GM19372 (cell line): ENCODE measurements around the gene HEMK1.

Experiments
- ATAC-seq: cut with Tn5 transposase; IDR thresholded peaks from one replicate; pipeline ENCODE4 v1.9.1; 2021; ENCODE audit warnings: mild to moderate bottlenecking, low read depth, moderate library complexity; ENCODE audit not compliant: unreplicated experiment

The HEMK1 gene

DNA sequence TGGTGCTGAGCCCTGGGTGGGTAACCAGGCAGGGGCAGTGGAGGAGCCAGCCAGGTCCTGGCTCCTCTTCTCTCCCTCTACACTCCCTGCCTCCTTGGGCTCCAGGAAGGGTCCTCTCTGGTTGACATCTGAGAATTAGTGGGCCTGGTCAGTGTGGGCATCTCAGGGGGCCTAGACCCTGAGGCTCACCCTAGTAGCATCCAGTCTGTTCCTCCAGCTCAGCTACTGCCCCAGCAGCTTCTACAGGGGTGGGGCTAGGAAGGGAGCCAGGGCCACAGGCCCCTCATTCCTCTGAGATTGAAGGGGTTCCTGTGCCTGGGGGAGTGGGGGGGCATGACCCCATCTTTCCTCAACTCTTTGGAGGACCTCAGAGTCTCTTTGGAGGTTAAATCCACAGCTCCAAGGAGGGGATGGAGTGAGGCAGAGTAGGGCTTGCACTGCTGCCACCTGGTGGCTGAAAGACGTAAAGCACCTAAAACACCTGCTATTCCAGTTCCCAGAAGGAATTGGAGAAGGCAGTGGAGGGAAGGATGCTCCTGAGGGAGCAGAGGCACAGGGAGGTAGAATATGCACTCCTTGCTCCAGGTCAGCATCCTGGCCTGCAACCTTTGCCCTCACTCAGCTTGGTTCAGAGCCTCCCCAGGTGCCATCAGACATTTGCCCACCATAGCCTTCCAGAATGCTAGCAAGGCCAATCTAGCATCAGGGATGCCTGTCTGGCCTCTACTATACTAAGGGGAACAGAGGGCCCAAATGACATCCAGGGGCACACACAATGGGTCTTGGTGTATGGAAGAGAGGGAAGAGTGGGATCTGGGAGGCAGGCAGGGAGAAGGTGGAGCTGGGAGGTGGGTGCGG is 26.9 kb upstream of the HEMK1 start:
- ATAC-seq, result no peak

GRCh38 chr3:50545781-50546180 is 23.5 kb upstream of the HEMK1 start:
- no peak for ATAC-seq

- ATAC-seq, result no peak
Observed at GRCh38 chr3:50549226-50549625, 20.1 kb upstream of the HEMK1 start.

- ATAC-seq, result no peak
Observed at GRCh38 chr3:50550079-50550736, 19.1 kb upstream of the HEMK1 start.

DNA sequence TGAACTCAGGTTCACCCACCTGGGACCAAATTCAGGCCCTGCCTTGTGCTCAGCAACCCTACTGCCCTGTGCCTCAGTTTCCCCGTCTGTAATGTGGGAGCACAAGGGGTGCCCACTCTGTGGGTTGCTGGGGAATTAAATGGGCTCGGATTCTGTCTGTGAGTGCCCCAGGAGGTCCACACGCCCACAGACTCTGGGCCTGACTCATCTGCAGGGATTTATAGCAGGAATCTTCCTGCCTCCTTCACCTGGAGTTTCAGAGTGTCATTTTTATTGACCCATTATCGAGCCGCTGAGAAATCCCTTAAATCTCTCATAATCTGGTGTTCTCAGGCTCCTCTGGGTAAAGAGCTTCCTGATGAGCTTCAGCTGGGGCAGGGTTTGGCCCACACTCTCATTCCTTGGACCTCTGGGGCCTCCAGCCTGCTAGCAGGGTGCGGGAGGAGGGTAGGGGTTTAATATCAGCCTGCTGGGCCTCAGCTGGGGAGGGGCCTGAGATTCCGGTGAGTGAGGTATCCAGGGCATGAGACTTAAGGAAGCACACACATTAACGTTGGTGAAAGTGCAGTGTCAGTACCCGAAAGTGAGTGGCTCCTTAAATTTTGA is 18.2 kb upstream of the HEMK1 start:
- ATAC-seq, result no peak

GRCh38 chr3:50551681-50552435 is 17.5 kb upstream of the HEMK1 start:
- ATAC-seq, result no peak

- no peak for ATAC-seq
Observed at GRCh38 chr3:50552598-50552997, 16.7 kb upstream of the HEMK1 start.

GRCh38 chr3:50554553-50554952 is 14.8 kb upstream of the HEMK1 start:
- ATAC-seq, result no peak

DNA sequence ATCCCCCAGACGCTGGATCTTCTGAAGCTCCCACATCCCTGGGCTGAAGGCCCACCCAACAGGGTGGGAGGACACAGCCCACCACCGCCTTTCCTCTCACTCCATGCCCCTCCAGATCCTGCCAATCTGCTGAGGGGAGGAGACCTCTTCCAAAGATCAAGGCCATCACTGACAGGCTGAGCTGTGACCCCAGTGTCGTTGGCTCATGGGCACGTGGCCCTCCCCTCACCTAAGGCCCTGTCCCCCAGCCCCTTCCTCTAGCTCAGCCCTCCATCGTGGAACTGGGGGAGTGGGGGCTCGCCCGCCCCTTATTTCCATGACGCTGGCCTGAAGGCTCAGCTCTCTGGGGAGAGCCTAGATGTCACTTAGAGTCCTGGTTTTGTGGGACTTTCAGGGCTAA is 12.2 kb upstream of the HEMK1 start:
- ATAC-seq, result no peak

DNA sequence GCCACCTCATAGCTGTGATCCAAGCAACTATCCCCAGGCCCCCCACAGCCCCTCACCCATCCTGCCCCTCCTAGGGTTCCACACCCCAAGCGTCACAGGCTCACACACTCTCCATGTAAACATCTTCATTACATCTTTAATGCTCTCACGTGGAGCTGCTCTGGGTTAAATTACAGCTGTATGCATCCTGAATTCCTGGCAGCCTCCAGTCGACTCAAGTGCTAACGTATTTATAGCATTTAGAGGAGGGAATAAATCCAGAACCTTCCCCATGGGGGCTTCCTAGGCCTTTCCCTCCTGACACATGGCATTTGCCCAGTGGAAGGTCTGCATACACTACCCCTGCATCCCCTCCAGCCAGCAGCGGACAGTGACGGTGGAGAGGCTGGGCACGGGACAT is 11.4 kb upstream of the HEMK1 start:
- no peak for ATAC-seq

- no peak for ATAC-seq
Observed at GRCh38 chr3:50559702-50560101, 9.6 kb upstream of the HEMK1 start.

GRCh38 chr3:50562861-50563260 is 6.5 kb upstream of the HEMK1 start:
- ATAC-seq, result no peak

DNA sequence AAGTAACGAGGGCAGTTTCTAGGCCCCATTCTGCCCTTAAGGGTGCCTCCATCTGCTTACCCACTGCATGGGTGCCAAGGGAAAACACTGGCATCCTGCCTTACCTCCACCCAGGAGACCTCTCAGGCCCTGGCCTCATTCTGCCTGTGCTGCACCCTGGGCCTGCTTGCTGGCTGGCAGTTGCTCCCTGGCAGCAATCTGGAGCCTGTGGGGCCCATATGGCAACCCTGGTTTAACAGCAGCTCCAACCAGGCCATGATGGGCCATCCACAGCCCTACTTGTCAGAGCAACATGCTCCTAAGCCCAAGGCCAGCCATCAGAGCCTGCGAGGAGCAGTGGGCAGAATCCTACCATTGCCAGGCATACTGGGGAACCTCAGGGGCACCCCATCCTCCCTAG is 5.5 kb upstream of the HEMK1 start:
- ATAC-seq, result no peak

- ATAC-seq, result no peak
Observed at GRCh38 chr3:50564321-50564720, 5.0 kb upstream of the HEMK1 start.

DNA sequence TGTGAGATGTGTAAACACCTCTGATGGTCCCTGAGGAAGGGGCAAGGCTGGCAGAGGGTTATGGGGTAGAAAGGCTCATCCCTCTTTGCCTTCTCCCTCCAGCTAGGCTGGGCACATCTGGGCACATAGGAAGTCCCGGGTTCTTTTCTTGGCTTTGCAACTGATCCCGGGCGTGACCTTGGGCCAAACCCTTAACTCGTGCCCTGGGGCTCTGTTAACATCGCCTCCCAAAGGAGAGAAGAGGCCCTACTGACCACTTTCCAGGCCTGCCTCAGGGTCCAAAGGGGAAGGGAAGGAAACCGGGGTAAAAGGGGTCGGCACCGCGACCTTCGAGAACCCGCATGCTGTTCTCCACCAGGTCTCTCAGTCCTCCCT is 2.3 kb upstream of the HEMK1 start:
- ATAC-seq, result no peak

DNA sequence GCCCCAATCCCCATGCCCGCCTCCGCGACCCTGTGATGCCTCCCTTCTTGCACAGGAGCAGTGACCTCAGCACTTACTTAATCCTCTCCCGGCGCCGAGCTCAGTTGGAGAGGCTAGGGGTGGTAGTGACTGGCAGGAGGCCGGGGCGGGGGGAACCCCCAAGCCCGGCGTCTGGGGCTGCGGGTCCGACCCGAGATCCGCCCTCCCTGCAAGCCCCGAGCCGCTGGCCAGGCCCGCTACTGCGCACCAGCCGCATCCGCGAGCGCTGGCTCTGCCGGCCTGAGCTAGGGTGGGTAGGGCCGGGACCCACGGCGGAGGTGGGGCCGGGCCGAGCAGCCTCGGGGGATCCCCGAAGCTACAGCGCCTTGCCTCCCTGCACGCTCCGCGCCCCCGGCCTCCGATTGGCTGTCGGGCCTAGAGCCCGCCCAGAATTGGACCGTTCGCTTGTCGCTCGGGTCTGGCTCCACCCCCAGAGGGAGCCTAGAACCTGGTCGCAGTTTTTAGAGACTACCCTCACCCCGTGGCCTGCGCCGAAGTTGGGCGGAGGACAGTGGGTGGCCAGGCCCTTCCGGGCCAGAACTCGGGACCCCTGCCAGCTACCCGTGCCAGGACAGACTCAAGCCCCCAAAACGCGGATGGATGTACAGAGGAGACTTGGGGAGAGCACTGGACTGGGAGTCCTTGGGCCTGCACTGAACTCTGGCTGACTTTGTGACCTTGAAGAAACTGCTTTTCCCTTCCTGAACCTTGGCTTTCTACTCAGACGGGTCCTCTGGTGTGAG is 1.7 kb upstream of the HEMK1 start, which contains the start of gene C3orf18:
TSS of gene C3orf18 (minus strand) at position 362 of the 782 bp plus-strand sequence. CDS start 2,048 bp downstream, outside the sequence.
- peak; percentile 76 for ATAC-seq

DNA sequence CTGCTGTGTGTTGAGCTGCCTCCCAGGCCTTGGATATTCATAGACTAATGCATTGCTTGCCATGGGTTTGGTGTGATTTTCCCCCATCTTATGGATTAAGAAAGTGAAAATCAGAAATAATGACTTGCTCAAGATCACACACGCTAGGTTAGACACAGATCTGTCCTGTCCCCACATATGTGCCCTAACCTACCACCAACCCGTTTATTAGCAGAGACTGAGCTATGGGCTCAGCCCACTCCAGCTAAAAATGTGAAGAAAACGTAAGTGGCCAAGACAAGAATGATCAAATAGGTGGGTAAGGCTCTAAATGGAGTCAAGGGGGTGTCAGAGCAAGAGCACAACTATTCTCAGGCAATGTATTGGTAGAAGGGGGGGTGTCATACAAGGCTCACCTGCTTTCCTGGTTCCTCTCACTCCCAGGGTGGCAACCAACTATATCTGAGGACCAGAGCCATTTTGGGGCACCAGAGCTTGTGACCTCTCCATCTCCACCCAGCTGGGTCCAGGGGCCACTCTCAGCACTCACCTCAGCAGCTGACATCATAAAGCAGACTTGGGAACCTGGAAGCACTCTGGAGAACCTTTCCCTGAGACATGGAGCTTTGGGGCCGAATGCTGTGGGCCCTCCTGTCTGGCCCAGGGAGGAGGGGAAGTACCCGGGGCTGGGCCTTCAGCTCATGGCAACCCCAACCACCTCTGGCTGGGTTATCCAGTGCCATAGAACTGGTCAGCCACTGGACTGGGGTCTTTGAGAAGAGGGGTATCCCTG is 1.4 kb downstream of the HEMK1 start:
- ATAC-seq, result no peak

DNA sequence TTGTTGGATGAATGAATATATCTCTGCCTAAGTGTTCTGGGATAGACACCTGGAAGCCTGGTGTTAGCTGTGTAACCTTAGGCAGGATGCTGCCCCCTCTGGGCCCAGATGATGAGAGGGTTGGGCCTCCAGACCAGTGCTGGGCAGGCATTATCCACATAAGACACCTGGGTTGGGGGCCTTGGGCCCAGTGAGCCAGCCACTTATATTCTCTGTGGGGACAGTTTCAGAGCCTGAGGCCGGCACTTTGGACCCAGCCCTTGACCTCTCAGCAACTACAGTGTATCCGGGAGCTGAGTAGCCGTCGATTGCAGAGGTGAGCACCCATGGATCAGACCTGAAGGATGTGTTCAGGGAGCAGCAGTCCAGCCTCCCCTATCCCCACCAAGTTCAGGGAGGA is 2.2 kb downstream of the HEMK1 start:
- no peak for ATAC-seq

DNA sequence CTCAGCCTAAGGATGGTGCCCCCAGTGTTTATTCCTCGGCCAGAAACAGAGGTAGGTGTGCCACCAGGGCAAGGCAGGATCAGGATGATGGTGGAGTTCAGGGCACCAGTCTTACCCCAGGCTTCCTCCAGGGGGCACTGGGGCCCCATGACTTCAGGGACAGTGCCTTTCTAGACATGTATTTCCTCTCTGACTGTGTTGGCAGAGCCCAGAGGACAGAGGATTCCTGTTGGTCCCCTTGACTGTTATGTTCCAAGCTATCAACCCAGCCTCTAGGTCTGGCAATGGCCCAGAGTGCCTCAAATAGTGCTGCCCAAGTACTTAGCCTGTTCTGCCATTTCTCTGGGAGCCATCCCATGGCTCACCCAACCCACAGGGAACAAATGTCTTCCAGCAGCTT is 2.8 kb downstream of the HEMK1 start:
- no peak for ATAC-seq
